ENCODE results near the gene PEX1. TPM values are rescaled to one million over a fixed set of nuclear protein-coding genes. Genes with fewer than 3 reads are reported as not detected.
A peak's percentile ranks its signal among the peaks of the same experiment; 100 is the strongest.

The PEX1 gene
- total and polyA plus RNA-seq, 9 of the 15 experiments (the other 6 are each of a cell fraction or from before 2014, with no cell fraction given), result 9.4 to 32.2 (median 19.9) TPM

- TF ChIP-seq ZNF444 (CRISPR knock-in tag; IDR thresholded peaks at IDR 0.05) (no peak), BRF2 (IDR thresholded peaks at IDR 0.05; ENCODE audit: borderline replicate concordance, insufficient read depth, insufficient read length) (no peak), YBX1 (IDR thresholded peaks at IDR 0.05) (no peak), ZNF263 (CRISPR knock-in tag; IDR thresholded peaks at IDR 0.05; ENCODE audit: borderline replicate concordance) (0 out of 2 replicates have a peak, but pooled peaks have one; percentile 51), ZNF347 (CRISPR knock-in tag; IDR thresholded peaks at IDR 0.05; ENCODE audit: low read depth) (no peak), RNF219 (CRISPR knock-in tag; IDR thresholded peaks at IDR 0.05) (no peak), CHD2 (IDR thresholded peaks at IDR 0.05; ENCODE audit: low read depth, low read length) (peak; percentile 70), ZNF655 (CRISPR knock-in tag; IDR thresholded peaks at IDR 0.05) (no peak), ZNF639 (CRISPR knock-in tag; conservative IDR thresholded peaks at IDR 0.05 in 1 of 2, IDR thresholded peaks at IDR 0.05 in 1 of 2) (peak in 1 of 2 experiments; percentile 89; a peak in 2 of 4 replicates), KLF10 (CRISPR knock-in tag; IDR thresholded peaks at IDR 0.05) (no peak), ZNF165 (CRISPR knock-in tag; IDR thresholded peaks at IDR 0.05; ENCODE audit: borderline replicate concordance) (no peak), MCM5 (IDR thresholded peaks at IDR 0.05; ENCODE audit: low read depth) (no peak), TBL1XR1 (IDR thresholded peaks at IDR 0.05; ENCODE audit: low read length in 2 of 2) (peak in 1 of 2 experiments; percentile 78; a peak in 2 of 4 replicates), STAT6 (CRISPR knock-in tag; IDR thresholded peaks at IDR 0.05) (no peak), THAP7 (CRISPR knock-in tag; IDR thresholded peaks at IDR 0.05) (no peak), PPARD (CRISPR knock-in tag; IDR thresholded peaks at IDR 0.05) (no peak)
Observed at GRCh38 chr7:92528188-92528957, at the start of gene PEX1, which contains the start of gene RBM48 (continued).

Measured in K562 (cell line).